HG02840 (cell line): ENCODE data around the gene CTSZ.
"Not testable (repeated sequence)": the region's sequence is repeated elsewhere in the genome, so short reads cannot be mapped to it uniquely, and the experiment has no call there.

ENCODE experiments used
- ATAC-seq: cut with Tn5 transposase; IDR thresholded peaks from one replicate; pipeline ENCODE4 v1.9.1; 2021; ENCODE audit warnings: mild to moderate bottlenecking, moderate library complexity, moderate number of reproducible peaks; ENCODE audit not compliant: unreplicated experiment, low FRiP score

Gene CTSZ

DNA sequence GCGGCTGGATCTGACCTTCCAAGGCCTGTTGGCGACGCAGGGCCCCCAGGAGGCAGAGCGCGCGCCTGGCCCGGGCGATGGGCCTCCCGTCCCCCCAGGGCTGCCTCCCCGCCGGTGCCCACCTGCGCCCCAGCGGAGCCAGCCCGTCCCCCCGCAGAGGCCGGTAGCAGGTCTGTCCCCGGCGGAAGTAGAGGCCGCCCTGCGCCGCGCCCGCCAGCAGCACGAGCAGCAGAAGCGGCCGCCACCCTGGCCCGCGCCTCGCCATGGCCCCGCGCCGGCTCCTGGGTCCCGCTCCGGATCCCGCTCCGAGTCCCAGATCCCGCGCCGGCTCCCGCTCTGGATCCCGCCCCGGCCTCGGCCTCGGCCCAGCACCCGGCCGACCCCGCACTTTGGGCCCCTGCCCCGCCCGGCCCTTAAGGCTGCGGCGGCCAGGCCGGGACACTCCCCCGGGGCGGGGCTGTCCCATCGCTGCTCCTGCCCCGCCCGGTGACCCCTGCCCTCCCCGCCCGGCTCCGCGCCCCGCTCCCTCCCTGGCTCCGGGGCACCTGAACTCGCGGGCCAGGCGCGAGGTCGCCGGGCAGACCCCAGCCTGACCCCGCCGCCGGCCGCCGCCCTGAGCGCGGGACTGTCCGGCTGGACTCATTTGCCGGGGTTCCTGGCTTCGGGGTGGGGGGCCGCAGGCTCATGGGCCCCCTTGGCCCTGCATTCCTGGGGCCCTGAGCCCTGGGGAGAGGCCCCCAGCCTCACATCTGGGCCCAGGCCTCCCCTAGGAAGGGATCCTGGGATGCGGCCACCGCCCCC is at the start of gene CTSZ:
Gene CTSZ (minus strand): TSS at position 391 of the 801 bp plus-strand sequence. CDS start 126 bp downstream, at position 265.
- no peak for ATAC-seq

DNA sequence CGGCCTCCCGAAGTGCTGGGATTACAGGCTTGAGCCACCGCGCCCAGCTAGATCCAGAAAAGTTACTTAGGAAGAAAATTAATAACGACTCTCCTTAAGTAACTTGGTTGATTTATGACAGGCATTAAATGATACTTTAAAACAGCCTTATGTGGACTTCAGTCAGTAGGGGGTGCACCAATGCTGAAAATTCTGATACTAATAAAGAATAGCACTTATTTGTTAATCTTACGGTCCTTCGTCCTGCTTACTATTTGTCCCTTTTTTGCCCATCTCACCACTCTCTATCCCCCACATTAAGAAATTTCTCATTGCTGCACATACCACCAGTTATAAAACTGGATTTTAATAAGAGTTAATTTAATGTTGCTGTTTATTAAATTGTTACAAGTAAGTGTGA is 48.2 kb upstream of the CTSZ start:
- ATAC-seq = no peak

DNA sequence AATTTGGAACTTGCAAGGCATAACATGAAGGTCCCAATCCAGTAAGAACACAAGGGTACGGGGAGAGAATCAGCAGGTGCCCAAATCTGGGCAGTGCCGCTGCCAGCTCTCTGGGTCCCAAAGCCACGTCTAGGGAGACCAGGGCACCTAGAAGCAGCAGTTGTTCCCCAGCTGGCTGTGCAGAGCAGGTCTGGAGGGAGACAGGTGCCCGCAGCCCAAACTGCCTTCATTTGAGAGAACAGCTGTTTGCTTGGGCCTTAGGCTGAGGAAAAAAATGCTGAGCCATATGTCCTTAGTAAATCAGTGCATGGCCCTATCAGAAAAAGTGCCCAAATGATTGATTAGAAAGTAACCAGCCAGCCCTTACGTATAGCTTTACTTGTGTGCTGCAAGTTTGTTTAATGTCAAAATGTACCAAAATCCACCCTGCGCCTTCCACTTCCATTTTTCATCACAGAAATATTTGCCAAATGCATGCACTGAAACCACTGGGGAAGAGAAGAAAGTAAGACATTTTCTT is 44.7 kb upstream of the CTSZ start:
- no peak for ATAC-seq

DNA sequence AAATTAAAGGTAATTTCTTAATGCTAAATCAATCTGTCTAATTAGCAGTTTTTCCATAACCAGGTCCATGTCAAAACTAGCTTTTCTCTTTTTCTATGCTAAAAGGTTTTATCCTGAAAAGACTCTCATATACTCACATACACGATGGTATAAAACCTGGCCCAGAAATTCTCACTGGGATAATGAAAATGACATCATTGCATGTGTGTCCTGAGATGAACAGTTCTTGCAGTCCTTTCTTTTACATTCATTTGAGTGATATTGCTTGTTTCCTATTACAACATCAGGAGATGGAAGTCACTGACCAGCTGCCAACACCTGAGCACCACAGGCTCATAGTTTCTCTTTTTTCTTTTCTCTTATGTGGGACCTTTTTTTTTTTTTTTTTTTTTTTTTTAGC is 43.4 kb upstream of the CTSZ start:
- no peak for ATAC-seq

DNA sequence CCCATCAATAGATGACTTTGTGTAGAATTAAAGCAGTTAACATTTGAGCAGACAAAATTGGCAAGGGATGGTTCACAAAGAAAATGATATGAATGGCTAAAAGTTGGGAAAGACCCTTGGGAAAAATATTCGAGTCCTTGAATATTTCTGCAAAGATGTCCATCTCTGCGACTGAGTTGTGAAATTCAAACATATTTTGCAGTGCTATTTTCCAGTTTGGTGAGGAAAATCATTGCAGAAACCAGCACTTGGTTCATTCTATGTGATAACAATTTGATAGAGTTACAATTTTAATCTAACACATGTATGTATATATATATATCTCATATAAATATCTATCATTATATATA is 41.6 kb upstream of the CTSZ start:
- ATAC-seq = no peak

DNA sequence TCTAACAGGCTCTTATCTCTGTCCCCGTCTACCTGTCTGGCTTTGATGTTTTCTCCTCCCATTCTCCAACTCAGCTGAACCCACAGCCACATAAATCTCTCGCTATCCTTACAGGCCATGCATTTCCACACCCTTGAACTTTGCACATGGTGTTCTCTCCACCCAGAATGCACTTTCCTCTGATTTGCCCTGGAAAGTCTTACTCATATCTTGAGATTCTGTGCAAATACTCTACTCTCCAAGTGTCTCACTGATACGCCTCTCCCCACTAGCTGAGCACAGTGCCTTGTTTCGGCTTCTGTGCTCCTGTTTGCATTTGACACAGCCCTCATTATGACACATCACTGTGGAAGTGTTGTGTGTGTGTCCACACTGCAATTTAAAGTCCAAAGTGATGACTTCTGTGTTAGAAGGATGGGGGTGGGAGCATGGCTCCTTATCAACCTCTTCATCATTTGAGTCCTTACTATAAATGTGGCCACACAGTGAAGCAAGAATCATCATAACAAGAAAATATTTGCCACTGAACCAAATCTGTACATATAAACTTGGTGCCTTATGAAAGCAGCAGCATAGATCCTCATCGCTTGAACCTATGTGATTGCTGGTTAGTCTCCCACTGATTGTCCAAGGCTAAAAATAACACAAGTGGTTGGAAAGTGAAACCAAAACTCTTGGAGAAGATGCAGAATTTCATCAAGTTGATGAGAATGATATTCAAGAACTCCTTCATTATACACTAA is 41.1 kb upstream of the CTSZ start:
- no peak for ATAC-seq

DNA sequence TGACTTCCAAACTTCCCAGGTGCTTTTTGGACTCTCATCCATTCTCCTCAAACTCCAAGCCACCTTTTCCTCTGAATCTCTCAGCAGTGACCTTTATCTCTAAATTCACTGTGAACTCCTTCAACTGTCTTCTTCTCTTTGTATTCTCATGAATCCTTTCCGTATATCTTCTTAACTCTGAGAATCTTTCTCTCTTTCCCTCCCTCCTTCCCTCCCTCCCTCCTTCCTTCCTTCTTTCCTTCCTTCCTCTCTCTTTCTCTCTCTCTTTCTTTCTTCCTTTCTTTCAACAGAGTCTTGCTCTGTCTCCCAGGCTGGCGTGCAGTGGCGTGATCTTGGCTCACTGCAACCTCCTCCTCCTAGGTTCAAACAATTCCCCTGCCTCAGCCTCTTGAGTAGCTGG is 39.8 kb upstream of the CTSZ start:
- no peak for ATAC-seq

DNA sequence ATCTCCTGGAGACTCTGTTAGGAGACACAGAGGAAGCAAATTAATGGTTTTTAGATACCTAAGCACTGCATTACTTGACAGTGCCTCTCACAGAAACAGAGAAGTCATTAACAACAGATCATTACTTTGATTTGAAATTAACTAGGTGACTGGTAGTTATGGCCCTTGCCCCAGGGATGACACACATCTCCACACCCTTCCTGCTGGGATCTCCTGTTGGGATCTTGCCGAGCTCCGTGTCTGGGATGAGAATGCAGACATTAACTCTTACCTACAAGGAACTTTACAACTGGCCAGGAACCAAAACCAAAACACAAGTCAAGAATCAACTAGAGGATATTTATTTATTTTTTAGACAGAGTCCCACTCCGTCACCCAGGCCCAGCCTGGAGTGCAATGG is 37.7 kb upstream of the CTSZ start:
- no peak for ATAC-seq

DNA sequence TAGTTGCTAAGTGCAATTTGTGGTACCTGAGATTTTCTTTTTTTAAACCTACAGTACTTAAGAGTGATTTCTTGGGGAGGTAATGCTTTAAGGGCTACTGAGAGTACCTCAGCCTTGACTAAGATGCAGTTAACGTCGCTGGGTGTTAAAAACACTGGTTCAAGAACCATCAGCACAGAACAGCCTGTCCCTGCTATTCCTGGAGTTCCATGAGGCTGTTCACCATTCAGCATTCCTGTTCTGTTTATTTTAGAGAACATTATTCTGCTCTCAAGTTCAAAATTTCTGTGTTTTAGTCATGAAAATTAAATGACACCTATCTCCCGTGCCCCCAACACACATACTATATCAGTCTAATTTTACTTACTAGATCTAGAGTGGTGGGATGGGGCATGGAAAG is 37.2 kb upstream of the CTSZ start:
- no peak for ATAC-seq

DNA sequence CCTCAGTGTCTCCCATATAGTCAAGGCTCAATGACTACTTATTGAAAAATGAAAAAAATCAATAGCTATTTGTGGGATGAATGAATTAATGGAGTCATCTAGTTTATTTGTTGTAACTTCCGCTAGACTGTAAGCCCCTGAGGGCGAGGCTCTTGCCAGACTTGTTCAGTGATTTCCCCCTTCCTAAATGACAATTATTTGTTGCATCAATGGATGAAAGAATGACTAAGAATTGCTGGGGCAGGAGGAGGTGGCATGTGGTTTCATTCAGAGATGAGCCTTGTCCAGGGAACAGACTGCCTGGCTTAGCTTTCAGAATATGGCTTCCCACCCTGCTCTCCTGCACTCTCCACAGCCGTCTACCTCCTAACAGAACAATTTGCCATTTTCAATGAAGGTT is 36.6 kb upstream of the CTSZ start:
- ATAC-seq = no peak

DNA sequence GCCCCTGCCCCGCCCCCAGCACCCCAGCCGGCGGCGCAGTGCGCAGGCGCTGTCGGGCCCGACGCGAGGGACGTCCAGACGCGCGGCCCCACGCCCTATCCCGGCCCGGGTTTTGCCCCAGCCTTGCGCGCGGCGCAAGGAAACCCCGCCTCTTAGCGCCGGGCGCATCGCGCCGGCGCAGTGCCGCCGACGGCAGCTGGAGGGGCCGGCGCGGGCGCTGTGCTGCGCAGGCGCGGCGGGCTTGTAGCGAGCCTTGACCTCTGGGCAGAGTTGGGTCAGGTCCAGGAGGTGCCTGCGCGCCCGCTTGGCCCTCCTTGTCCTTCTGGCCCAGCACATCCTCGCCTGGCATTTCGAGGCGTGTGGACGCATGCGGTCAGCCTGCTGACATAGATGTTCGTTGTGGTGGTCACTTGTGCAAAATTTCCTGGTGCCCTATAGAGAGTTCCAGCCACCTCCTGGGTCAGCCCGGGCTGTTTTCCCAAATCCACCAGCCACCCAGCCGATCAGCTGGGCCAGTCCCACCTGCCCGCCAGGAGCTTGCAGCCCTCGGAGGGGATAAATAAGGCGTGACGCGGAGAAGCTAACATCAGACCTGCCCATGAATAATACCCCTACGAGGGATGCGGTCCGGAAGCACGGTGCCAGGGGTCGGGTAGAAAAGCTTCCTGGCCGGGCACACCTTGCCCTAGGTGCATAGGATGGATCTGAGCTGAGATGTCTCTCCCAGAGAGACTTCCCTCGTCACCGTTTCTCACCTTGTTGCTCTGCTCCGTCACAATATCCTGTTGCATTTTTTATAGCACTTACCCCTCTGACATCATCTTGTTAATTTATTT is 36.0 kb upstream of the CTSZ start:
- ATAC-seq = peak; percentile 92

DNA sequence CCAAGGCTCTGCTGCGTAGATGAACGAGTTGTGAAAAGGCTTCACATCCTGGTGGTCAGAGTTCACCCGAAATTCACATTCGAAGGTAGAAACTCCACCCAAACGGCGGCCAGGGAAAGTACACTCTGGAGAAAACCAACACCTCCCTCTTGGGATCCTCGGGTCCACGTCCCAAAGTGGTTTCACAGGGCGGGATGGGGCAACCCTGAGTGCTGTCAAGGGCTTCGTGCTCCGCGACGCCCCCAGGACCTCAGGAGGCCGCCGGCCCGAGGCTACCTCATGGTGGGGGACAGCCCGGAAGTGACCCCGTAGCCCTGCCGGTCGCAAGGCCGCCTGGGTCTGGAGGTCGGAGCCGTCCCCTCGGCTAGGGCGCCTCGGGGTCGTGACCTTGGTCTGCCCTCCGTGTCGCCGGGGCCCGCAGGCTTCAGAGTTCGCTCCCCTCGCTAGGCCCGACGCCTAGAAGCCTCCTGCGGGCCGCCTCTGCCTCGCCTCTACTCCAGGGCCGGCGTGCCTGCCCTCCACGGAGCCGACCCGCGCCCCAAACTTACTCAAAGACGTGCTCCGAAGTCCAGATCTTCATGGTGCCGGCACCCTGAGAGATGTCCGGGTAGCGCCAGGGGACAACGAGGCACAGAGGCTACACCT is 35.2 kb upstream of the CTSZ start, which contains the start of gene PRELID3B:
Gene PRELID3B (minus strand): TSS at position 636 of the 645 bp plus-strand sequence. CDS start 56 bp downstream, at position 580.
- peak; percentile 41 for ATAC-seq

DNA sequence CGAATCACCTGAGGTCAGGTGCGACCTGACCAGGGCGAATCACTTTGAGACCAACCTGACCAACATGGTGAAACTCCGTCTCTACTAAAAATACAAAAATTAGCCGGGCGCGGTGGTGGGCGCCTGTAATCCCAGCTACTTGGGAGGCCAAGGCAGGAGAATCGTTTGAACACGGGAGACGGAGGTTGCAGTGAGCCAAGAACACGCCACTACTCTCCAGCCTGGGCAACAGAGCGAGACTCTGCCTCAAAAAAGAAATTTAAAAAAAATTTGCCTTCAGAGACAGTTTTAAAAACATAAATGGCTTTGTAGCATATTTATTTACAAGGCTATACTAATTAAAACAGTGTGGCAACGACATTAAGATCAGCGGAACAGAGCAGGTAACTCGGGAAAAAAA is 34.4 kb upstream of the CTSZ start:
- ATAC-seq = not testable (repeated sequence)

DNA sequence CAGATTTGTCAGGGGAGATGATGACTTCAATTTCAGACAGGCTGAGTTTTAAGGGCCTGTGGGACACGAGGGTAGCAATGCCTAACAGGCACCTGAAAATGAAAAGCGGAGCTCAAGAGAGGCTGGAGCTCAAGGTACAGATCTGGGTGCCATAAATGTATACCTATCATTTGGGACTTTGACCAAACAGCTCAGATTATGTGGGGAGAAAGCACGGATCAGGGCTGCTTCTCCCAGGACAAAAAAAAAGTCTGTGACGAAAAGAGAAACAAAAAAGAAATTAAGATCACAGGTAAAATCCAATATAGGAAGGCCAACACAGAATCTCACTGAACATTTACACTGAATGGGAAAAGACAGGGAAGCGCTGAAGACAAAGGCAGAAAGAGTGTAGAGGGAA is 33.6 kb upstream of the CTSZ start:
- ATAC-seq = no peak

DNA sequence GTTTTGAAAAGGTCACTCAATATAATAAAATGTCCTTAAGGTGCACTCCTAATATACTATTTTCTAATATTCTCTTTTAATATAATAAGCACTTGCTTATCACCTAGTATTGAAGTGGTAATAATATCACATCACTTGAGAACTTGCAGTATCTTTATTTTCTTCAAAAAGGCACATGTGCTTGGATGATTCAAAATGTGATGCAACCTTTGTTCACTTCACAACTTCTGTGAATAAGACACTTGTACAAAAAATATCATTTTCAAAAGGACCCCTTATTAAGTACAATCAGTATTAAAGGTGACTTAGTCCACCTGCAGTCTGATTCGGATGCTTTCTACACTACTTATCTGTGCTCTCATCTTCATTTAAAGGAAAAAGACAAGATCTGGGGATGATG is 32.2 kb upstream of the CTSZ start:
- no peak for ATAC-seq

DNA sequence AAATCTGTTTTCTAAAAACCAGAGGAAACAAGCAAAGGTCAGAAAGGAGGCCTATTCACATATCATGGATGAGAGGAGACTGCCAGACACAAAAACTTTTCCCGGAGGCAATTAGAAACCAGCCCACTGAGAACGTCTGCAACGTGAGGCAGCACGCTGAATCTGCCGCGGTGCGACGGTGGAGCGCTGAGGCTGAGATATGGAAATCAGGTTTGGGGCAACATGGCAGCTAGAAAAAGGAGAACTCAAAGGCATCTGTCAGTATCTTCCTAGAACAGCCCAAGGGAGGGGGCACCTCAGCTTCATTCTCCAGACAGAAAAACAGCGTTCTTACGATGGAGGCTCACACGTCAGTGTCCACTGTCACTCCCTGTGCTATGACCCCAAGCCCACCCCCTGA is 30.3 kb upstream of the CTSZ start:
- no peak for ATAC-seq

DNA sequence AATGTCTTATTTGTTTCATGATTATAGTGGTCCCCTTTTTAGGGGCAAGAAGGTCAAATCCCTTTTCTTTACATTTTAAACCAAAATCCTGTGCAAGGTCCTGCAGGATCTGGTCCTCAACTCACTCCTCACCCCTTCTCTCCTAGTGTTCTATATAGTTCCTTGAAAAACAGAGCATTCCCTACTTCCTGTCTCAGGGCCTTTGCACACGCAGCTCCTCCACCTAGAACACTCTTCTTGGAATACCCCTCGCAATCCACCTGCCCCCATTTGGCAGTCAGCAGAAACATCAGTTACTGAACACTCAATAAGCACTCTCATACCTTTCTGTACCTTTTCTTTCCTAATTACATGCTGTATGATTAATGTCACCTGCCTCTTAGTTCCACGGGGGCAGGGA is 28.3 kb upstream of the CTSZ start:
- no peak for ATAC-seq

DNA sequence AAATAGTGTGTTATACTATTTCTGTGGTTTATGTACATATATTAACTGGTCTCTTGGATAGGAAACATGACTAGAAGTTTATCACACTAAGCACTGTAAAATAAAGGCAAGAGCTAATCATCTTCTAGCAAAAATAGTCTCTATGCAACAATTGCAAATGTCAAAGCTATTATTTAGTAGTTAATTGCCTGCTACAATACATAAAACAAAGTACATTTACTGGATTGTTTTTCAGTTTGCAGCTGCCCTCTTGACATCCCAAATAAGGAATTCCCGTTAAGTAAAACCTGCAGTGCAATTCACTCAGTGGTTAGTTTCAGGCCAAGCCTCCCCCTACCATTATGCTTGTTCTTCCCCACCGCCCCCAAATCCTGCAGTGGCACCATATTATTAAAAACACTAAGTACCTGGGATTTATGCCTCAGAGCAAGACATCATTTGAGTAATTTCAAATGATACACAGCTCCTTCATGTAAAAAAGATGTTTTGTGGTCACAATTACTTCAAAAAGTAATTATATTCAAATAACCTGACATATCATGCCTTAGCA is 26.6 kb upstream of the CTSZ start:
- ATAC-seq = no peak

DNA sequence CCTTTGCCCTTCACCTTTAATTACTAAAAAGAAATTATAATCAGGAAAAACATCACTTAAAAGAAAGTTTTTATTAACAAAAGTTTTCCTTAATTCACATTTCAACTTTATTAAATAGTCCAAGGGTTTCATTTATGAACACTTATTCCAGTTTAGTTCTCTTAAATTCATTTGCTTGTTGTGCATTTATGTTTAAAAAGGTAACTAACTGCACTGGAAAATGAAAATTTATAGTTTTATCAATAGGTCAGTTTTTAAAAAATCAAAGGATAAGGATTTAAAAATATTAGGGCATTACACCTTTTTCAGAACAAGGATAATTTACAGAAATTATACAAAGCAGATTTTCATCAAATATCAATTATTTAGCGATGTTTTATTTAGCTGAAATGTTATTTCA is 26.0 kb upstream of the CTSZ start:
- ATAC-seq = no peak

DNA sequence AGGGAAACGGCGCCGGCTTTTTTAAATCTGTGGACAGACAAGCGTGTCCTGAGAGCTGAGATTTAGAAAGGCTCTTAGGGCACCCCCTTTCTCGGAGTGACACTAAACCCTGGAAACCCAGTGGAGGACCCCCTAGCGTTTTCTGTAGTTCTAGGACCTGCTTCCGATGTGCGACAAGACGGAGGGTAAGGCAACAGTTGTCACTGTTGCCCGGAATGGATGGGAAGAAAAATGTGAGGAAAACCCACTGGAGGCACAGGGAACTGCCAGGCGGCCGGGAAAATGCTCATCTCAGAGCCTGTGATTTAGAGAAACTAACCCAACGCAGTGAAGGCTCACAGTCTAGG is 25.6 kb upstream of the CTSZ start:
- no peak for ATAC-seq
